DND-41 (cell line): ENCODE data around the gene CAPZA1.
A peak's percentile ranks its signal among the peaks of the same experiment; 100 is the strongest.

Experiments
- ATAC-seq: fragments of 200-7000 bp; cut with Tn5 transposase; 3 replicates; pipeline ENCODE4 v1.9.1; 2021; ENCODE audit warnings: low read depth; ENCODE audit not compliant: insufficient read depth
- DNase-seq: peaks from one replicate; pipeline ENCODE4 v3.0.0-alpha.2; 2020
- H2AFZ ChIP-seq: 2 replicates; pipeline ENCODE4 v1.6.0; 2012; ENCODE audit warnings: low read depth, low read length
- H3K27ac ChIP-seq: 2 replicates; pipeline ENCODE4 v1.5.1; 2012; ENCODE audit warnings: low read length, inconsistent platforms
- H3K27me3 ChIP-seq: fragments of 200-600 bp; sonication (generic); 2 replicates; pipeline ENCODE4 v1.6.0; 2012; ENCODE audit warnings: low read length, mild to moderate bottlenecking, inconsistent platforms; ENCODE audit not compliant: insufficient read depth, poor library complexity
- H3K36me3 ChIP-seq: 2 replicates; pipeline ENCODE4 v1.5.1; 2012; ENCODE audit warnings: low read length, inconsistent platforms; ENCODE audit not compliant: insufficient read depth
- H3K4me1 ChIP-seq: 2 replicates; pipeline ENCODE4 v1.5.1; 2012; ENCODE audit warnings: mild to moderate bottlenecking, low read length; ENCODE audit not compliant: insufficient read depth
- H3K4me2 ChIP-seq: 2 replicates; pipeline ENCODE4 v1.6.0; 2012; ENCODE audit warnings: mild to moderate bottlenecking, moderate library complexity, low read length, inconsistent platforms; ENCODE audit not compliant: insufficient read depth
- H3K4me3 ChIP-seq, 2 experiments: fragments of 200-600 bp in 1 of 2; shearing (Covaris generic) in 1 of 2; 2 replicates each; pipeline ENCODE4 v1.5.1; 2012 to 2016; ENCODE audit warnings: inconsistent platforms in 2 of 2, low read length in 2 of 2, mild to moderate bottlenecking in 2 of 2, low read depth in 1 of 2, moderate library complexity in 1 of 2
- H3K79me2 ChIP-seq: 2 replicates; pipeline ENCODE4 v1.6.0; 2012; ENCODE audit warnings: low read length, inconsistent platforms; ENCODE audit not compliant: insufficient read depth
- H3K9ac ChIP-seq: 2 replicates; pipeline ENCODE4 v1.6.0; 2012; ENCODE audit warnings: low read depth, mild to moderate bottlenecking, inconsistent platforms, low read length, moderate library complexity
- H3K9me3 ChIP-seq: 2 replicates; pipeline ENCODE4 v1.5.1; 2012; ENCODE audit warnings: low read length, moderate library complexity, mild to moderate bottlenecking, inconsistent platforms; ENCODE audit not compliant: insufficient read depth, severe bottlenecking
- H4K20me1 ChIP-seq: 2 replicates; pipeline ENCODE4 v1.6.0; 2012; ENCODE audit warnings: low read length; ENCODE audit not compliant: insufficient read depth
- EZH2 ChIP-seq: IDR thresholded peaks from 3 replicates; pipeline ENCODE4 v1.6.1; 2012; ENCODE audit warnings: borderline replicate concordance, low read depth, mild to moderate bottlenecking, moderate library complexity, low read length, inconsistent platforms; ENCODE audit not compliant: severe bottlenecking
- TF ChIP-seq, protein P1 (sequence below): IDR thresholded peaks from 2 replicates; pipeline ENCODE4 v1.5.1; 2012; ENCODE audit warnings: borderline replicate concordance, low read length, moderate library complexity, mild to moderate bottlenecking; ENCODE audit not compliant: poor library complexity, severe bottlenecking; ENCODE audit errors: extremely low read depth

Gene CAPZA1

GRCh38 chr1:112713466-112714312 lies 94.1 kb downstream of the CAPZA1 start:
- Histone ChIP-seq H3K4me1 (peaks cover 24% of the 10 kb centered on the region), H3K9me3 (no peaks in the 10 kb centered on the region), H3K79me2 (no peaks in the 10 kb centered on the region), H3K27me3 (peaks cover 2% of the 10 kb centered on the region), H2AFZ (no peak overlapping the region), H3K9ac (no peak overlapping the region), H4K20me1 (no peaks in the 10 kb centered on the region; the same call in 1 of the 2 replicates), H3K4me2 (no peak overlapping the region), H3K4me3 (no peak overlapping the region), H3K36me3 (no peaks in the 10 kb centered on the region), H3K27ac (no peak overlapping the region)
- ATAC-seq (no peak), DNase-seq (no peak)
- TF ChIP-seq EZH2: no peak
- TF ChIP-seq, protein P1, sequence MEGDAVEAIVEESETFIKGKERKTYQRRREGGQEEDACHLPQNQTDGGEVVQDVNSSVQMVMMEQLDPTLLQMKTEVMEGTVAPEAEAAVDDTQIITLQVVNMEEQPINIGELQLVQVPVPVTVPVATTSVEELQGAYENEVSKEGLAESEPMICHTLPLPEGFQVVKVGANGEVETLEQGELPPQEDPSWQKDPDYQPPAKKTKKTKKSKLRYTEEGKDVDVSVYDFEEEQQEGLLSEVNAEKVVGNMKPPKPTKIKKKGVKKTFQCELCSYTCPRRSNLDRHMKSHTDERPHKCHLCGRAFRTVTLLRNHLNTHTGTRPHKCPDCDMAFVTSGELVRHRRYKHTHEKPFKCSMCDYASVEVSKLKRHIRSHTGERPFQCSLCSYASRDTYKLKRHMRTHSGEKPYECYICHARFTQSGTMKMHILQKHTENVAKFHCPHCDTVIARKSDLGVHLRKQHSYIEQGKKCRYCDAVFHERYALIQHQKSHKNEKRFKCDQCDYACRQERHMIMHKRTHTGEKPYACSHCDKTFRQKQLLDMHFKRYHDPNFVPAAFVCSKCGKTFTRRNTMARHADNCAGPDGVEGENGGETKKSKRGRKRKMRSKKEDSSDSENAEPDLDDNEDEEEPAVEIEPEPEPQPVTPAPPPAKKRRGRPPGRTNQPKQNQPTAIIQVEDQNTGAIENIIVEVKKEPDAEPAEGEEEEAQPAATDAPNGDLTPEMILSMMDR: no peak

GRCh38 chr1:112714313-112715263 lies 95.0 kb downstream of the CAPZA1 start:
- ATAC-seq (no peak), DNase-seq (no peak)
- TF ChIP-seq, protein P1: no peak
- no peak for TF ChIP-seq EZH2
- Histone ChIP-seq H3K79me2 (no peaks in the 10 kb centered on the region), H3K4me2 (peak overlapping the region; percentile 100), H3K9me3 (no peaks in the 10 kb centered on the region), H3K36me3 (no peaks in the 10 kb centered on the region), H4K20me1 (no peaks in the 10 kb centered on the region; the same call in 1 of the 2 replicates), H3K4me1 (peaks cover 29% of the 10 kb centered on the region), H3K27me3 (peaks cover 10% of the 10 kb centered on the region), H3K27ac (no peak overlapping the region), H3K4me3 (peak overlapping the region in 1 of 2 experiments; percentile 80; a peak in 3 of 4 replicates), H3K9ac (peak overlapping the region; percentile 49), H2AFZ (peak overlapping the region; percentile 62; the same call in 1 of the 2 replicates)

DNA sequence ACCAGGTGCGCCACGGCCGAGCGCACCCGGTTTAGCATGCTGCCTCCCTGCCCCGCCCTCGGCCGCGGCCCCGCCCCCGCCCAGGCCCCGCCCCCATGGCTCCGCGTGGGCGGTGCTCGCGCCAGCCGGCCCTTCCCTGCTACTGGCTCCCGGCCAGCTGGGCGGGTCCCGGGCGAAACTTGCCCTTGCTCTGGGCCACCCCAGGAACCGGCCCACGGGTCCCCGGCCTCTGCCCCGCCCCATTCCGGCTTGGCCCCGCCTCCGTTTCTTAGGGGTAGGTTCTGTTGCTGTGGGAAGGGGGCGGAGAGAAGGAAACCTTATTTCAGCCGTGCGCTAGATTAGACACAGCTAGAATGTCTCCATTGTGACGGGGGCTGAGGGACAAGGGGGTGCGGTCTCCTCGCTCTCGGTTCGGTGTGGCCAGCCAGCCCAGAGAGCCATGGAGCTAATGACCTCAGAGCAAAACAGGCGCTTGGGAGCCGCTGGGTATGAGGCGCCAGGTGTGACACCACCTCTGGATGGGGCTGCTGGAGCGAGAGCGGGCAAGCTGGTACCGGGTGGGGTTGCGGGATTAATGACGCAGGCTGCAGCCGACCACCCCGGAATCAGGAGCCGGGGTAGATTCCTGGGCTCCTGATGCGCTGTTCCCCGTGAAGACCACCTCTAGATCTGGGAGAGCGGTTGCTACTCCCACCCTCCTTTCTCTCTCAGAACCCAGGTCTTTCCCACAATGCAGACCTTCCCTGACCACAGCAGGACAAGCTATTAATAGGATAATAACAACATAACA lies 95.8 kb downstream of the CAPZA1 start, which contains the start of gene PPM1J:
PPM1J (minus strand) TSS at position 69 of the 790 bp plus-strand sequence; CDS start at position 38, 31 bp downstream.
- Histone ChIP-seq H3K4me2 (peak within 1 kb of the TSS; percentile 100), H3K4me3 (peak within 1 kb of the TSS; percentile 33 to 80; a peak in 3 of 4 replicates), H3K27me3 (peaks cover 14% of the 10 kb centered on the region), H3K9me3 (no peaks in the 10 kb centered on the region), H3K36me3 (no peaks in the 10 kb centered on the region), H3K27ac (peak within 1 kb of the TSS; percentile 4; the same call in 1 of the 2 replicates), H3K79me2 (no peaks in the 10 kb centered on the region), H2AFZ (peak within 1 kb of the TSS; percentile 76), H4K20me1 (no peaks in the 10 kb centered on the region; the same call in 1 of the 2 replicates), H3K4me1 (peaks cover 29% of the 10 kb centered on the region), H3K9ac (peak within 1 kb of the TSS; percentile 49)
- DNase-seq: peak; percentile 96
- ATAC-seq: peak; percentile 81
- TF ChIP-seq, protein P1: no peak
- no peak for TF ChIP-seq EZH2
